GM18519 (cell line): ENCODE results near the gene IQGAP3.
A peak's percentile ranks its signal among the peaks of the same experiment; 100 is the strongest.

Experiments used
- ATAC-seq: cut with Tn5 transposase; IDR thresholded peaks from one replicate; pipeline ENCODE4 v1.9.1; 2021; ENCODE audit warnings: mild to moderate bottlenecking, moderate library complexity; ENCODE audit not compliant: unreplicated experiment, low FRiP score

IQGAP3 gene

GRCh38 chr1:156498432-156499193, 73.8 kb downstream of the IQGAP3 start:
- ATAC-seq, result no peak

GRCh38 chr1:156497743-156498431, 74.5 kb downstream of the IQGAP3 start:
- no peak for ATAC-seq

- ATAC-seq, result no peak
Measured at GRCh38 chr1:156497078-156497742, 75.2 kb downstream of the IQGAP3 start.

- no peak for ATAC-seq
Measured at GRCh38 chr1:156496211-156496761, 76.1 kb downstream of the IQGAP3 start.

GRCh38 chr1:156495401-156496140, 76.8 kb downstream of the IQGAP3 start:
- no peak for ATAC-seq

GRCh38 chr1:156494309-156494895, 78.0 kb downstream of the IQGAP3 start:
- ATAC-seq, result no peak

- ATAC-seq, result no peak
Measured at GRCh38 chr1:156493742-156494141, 78.6 kb downstream of the IQGAP3 start.

- no peak for ATAC-seq
Measured at GRCh38 chr1:156493154-156493631, 79.2 kb downstream of the IQGAP3 start.

GRCh38 chr1:156492591-156493080, 79.7 kb downstream of the IQGAP3 start:
- ATAC-seq, result no peak

GRCh38 chr1:156492013-156492590, 80.3 kb downstream of the IQGAP3 start:
- no peak for ATAC-seq

- no peak for ATAC-seq
Measured at GRCh38 chr1:156491151-156491949, 81.0 kb downstream of the IQGAP3 start.

- ATAC-seq, result no peak
Measured at GRCh38 chr1:156490401-156491032, 81.8 kb downstream of the IQGAP3 start.

- ATAC-seq, result no peak
Measured at GRCh38 chr1:156489935-156490293, 82.5 kb downstream of the IQGAP3 start.

GRCh38 chr1:156489166-156489934, 83.0 kb downstream of the IQGAP3 start:
- ATAC-seq, result no peak

GRCh38 chr1:156488566-156489165, 83.7 kb downstream of the IQGAP3 start:
- ATAC-seq, result peak; percentile 45

GRCh38 chr1:156487862-156488261, 84.5 kb downstream of the IQGAP3 start:
- ATAC-seq, result no peak
